Ascending aorta (tissue), 2 donors: ENCODE results near the gene PCSK6. TPM values are rescaled to one million over a fixed set of nuclear protein-coding genes. Genes with fewer than 3 reads are reported as not detected.
A peak's percentile ranks its signal among the peaks of the same experiment; 100 is the strongest.

Experiments used
- DNase-seq, 2 donors: peaks; one replicate each; pipeline ENCODE4 v3.0.0-alpha.2; 2019; ENCODE audit warnings: low spot score in 2 of 2
- H3K27ac ChIP-seq, 2 donors: fragments of 200-600 bp; sonication (generic); one replicate each; pipeline ENCODE4 v1.5.1; 2016 to 2017; ENCODE audit warnings: mild to moderate bottlenecking in 1 of 2
- H3K27me3 ChIP-seq: fragments of 200-600 bp; sonication (generic); one replicate; pipeline ENCODE4 v1.5.1; 2017
- H3K36me3 ChIP-seq, 2 donors: fragments of 200-600 bp; sonication (generic); one replicate each; pipeline ENCODE4 v1.5.1; 2016
- H3K4me1 ChIP-seq, 2 donors: fragments of 200-600 bp; sonication (generic); one replicate each; pipeline ENCODE4 v1.5.1; 2016 to 2017; ENCODE audit warnings: mild to moderate bottlenecking in 1 of 2
- H3K4me3 ChIP-seq, 2 donors: fragments of 200-600 bp; sonication (generic); one replicate each; pipeline ENCODE4 v1.5.1; 2016 to 2017; ENCODE audit warnings: mild to moderate bottlenecking in 1 of 2
- H3K9me3 ChIP-seq, 2 donors: fragments of 200-600 bp; sonication (generic); one replicate each; pipeline ENCODE4 v1.5.1; 2016
- intact Hi-C: fragments of 100-400 bp; cut with DNase I; formaldehyde crosslinking; loops from one replicate; pipeline ENCODE4 v1.15.1; 2023
- total RNA-seq: library from RNA; depleted of rRNA; stranded (reverse); fragments of >200 nt; gene quantifications from one replicate; pipeline ENCODE4 v1.1.0, GENCODE V29; 2016
- TF ChIP-seq, protein P1 (sequence below), 3 experiments: fragments of 200-600 bp in 2 of 3; fragments of 450-650 bp in 1 of 3; sonication (generic) in 2 of 3; IDR thresholded peaks; one replicate each; pipeline ENCODE4 v1.5.1; 2016 to 2019; ENCODE audit warnings: antibody characterized with exemption in 3 of 3, mild to moderate bottlenecking in 1 of 3, moderate library complexity in 1 of 3

Gene PCSK6
- total RNA-seq, 1 donor from 2014 or later, result 3.9 TPM

DNA sequence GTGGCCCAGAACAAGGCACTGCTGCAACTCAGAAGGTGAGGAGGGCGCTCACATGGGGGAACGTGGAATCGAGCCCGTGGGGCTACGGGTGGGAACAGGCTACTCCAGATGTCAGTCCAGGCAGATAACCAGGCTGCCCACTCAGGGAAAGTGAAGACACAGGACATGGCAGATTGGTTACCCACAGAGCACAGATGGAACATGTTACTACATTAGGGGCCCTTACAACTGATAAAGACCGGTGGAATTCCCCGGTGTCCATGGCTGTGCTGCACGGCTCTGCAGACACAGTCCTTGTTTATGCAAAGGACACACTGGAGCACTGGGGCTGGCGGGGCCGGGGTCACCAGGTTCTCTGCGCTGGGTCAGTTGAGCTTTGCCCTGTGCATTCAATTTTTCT lies 36.9 kb downstream of the PCSK6 start:
- Histone ChIP-seq H3K4me3 (no peak overlapping the region), H3K27ac (no peak overlapping the region), H3K4me1 (no peaks in the 10 kb centered on the region), H3K27me3 (no peaks in the 10 kb centered on the region), H3K9me3 (no peaks in the 10 kb centered on the region), H3K36me3 (no peaks in the 10 kb centered on the region)
- TF ChIP-seq, protein P1, sequence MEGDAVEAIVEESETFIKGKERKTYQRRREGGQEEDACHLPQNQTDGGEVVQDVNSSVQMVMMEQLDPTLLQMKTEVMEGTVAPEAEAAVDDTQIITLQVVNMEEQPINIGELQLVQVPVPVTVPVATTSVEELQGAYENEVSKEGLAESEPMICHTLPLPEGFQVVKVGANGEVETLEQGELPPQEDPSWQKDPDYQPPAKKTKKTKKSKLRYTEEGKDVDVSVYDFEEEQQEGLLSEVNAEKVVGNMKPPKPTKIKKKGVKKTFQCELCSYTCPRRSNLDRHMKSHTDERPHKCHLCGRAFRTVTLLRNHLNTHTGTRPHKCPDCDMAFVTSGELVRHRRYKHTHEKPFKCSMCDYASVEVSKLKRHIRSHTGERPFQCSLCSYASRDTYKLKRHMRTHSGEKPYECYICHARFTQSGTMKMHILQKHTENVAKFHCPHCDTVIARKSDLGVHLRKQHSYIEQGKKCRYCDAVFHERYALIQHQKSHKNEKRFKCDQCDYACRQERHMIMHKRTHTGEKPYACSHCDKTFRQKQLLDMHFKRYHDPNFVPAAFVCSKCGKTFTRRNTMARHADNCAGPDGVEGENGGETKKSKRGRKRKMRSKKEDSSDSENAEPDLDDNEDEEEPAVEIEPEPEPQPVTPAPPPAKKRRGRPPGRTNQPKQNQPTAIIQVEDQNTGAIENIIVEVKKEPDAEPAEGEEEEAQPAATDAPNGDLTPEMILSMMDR (IDR thresholded peaks at IDR 0.05), result no peak
- no peak for DNase-seq
- intact Hi-C loops, result no loop called here

DNA sequence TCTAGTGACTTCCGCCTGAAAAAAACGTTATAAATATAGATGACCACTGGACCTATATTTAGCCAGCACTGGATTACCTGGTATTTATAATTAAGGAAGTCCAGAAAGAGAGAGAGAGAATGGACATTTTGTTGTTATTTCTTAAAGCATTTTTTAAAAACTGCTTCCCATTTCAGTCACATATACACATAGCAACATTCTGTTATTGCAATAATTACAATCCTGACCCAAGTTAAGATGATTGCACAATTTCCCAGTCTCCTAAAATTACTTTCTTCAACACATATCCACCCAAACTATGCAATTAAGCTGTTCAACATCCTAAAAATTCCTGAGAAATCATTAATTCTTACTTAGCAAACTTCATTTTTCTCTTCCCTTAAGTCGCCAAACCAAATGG lies 37.7 kb downstream of the PCSK6 start:
- Histone ChIP-seq H3K27me3 (no peaks in the 10 kb centered on the region), H3K4me3 (no peak overlapping the region), H3K36me3 (no peaks in the 10 kb centered on the region), H3K27ac (no peak overlapping the region), H3K4me1 (no peaks in the 10 kb centered on the region), H3K9me3 (no peaks in the 10 kb centered on the region)
- no peak for DNase-seq
- intact Hi-C loops, result no loop called here
- TF ChIP-seq, protein P1 (IDR thresholded peaks at IDR 0.05), result no peak

GRCh38 chr15:101451266-101451799 lies 38.2 kb downstream of the PCSK6 start:
- no peak overlapping the region for H3K27ac ChIP-seq
- DNase-seq, result no peak
- no peak overlapping the region for H3K4me3 ChIP-seq
- H3K4me1 ChIP-seq, result no peaks in the 10 kb centered on the region
- TF ChIP-seq, protein P1 (IDR thresholded peaks at IDR 0.05), result no peak
- intact Hi-C loops, result no loop called here
- H3K36me3 ChIP-seq, result no peaks in the 10 kb centered on the region
- H3K27me3 ChIP-seq, result no peaks in the 10 kb centered on the region
- no peaks in the 10 kb centered on the region for H3K9me3 ChIP-seq

GRCh38 chr15:101450403-101451265 lies 38.9 kb downstream of the PCSK6 start:
- DNase-seq, result peak in 1 of 2 donors; percentile 57
- Histone ChIP-seq H3K27ac (no peak overlapping the region), H3K4me1 (no peaks in the 10 kb centered on the region), H3K9me3 (no peaks in the 10 kb centered on the region), H3K4me3 (no peak overlapping the region), H3K27me3 (no peaks in the 10 kb centered on the region), H3K36me3 (no peaks in the 10 kb centered on the region)
- intact Hi-C loops, result no loop called here
- TF ChIP-seq, protein P1 (IDR thresholded peaks at IDR 0.05), result no peak

GRCh38 chr15:101449471-101450402 lies 39.8 kb downstream of the PCSK6 start:
- Histone ChIP-seq H3K4me1 (no peaks in the 10 kb centered on the region), H3K4me3 (no peak overlapping the region), H3K27ac (no peak overlapping the region), H3K36me3 (no peaks in the 10 kb centered on the region), H3K27me3 (no peaks in the 10 kb centered on the region), H3K9me3 (no peaks in the 10 kb centered on the region)
- intact Hi-C loops, result no loop called here
- TF ChIP-seq, protein P1 (IDR thresholded peaks at IDR 0.05), result no peak
- DNase-seq, result peak in 1 of 2 donors; percentile 59
